Peyer's patch (tissue), 4 donors: ENCODE data around the gene FOXL3.

Source experiments
- CTCF ChIP-seq, 6 experiments: fragments of 450-650 bp in 4 of 6; fragments of 200-600 bp in 2 of 6; sonication (generic) in 1 of 6; IDR thresholded peaks; one replicate each; pipeline ENCODE4 v1.5.1; 2017 to 2019; ENCODE audit warnings: antibody characterized with exemption in 6 of 6, mild to moderate bottlenecking in 3 of 6, moderate library complexity in 1 of 6
- POLR2A ChIP-seq, 2 donors: fragments of 450-650 bp; IDR thresholded peaks; one replicate each; pipeline ENCODE4 v1.5.1; 2017; ENCODE audit warnings: antibody characterized with exemption in 2 of 2, mild to moderate bottlenecking in 2 of 2, moderate library complexity in 2 of 2

- no peak for TF ChIP-seq CTCF (IDR thresholded peaks at IDR 0.05)
- TF ChIP-seq POLR2A (IDR thresholded peaks at IDR 0.05): no peak
These were observed 49.0 kb upstream of the FOXL3 start for GRCh38 chr7:240887-241421.
